Ammon's horn (tissue), 1 donor: ENCODE measurements around the gene U2AF1L4.
A peak's percentile ranks its signal among the peaks of the same experiment; 100 is the strongest.

Source experiments
- DNase-seq: peaks from one replicate; pipeline ENCODE4 v3.0.0-alpha.2; 2016; ENCODE audit warnings: low spot score

U2AF1L4 gene

GRCh38 chr19:35712567-35713505, 32.4 kb downstream of the U2AF1L4 start:
- no peak for DNase-seq

DNA sequence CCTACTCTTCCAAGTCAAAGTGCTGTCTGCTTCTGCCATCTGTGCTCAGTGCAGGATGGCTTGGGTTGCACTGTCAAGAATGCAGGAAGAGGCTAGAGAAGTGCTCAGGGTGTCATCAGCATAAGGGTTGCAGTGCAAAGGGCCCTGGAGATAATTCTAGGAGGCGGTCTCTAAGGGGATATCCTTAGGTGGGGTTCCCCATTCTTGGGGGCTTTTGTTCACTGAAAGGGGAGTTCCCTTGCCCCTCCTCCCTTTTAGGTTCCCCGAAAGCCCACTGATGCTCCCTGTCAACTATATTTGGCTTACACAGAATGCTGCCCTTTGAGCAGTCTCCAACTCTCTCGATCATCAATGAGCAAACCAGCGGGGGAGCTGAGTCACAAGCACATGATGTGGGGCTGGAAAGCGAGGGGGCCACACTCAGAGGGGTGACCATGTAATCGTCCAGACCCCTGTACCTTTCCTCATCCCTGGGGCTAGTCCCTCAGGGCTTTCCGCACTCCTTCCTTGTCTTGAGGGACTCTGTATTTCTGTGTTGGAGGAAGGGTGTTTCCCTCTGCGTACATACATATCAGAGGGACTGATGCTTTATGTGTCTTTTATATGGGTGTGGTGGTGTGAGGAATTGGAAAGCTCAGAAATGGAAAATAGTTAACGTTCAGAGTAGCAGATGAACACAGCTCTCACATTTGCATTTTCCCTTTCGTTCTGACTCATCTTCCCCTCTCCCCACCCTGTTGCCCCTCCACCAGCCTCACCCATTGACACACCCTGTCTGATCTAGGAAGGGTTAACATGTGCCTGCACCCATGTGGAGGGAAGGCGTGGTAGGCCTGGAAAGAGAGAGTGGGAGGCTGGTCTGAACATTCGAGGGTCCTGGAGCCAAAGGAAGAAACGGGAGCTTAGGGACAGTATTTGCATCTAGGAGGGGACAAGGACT, 34.2 kb downstream of the U2AF1L4 start:
- DNase-seq: no peak

GRCh38 chr19:35708391-35708790, 36.8 kb downstream of the U2AF1L4 start:
- no peak for DNase-seq

DNA sequence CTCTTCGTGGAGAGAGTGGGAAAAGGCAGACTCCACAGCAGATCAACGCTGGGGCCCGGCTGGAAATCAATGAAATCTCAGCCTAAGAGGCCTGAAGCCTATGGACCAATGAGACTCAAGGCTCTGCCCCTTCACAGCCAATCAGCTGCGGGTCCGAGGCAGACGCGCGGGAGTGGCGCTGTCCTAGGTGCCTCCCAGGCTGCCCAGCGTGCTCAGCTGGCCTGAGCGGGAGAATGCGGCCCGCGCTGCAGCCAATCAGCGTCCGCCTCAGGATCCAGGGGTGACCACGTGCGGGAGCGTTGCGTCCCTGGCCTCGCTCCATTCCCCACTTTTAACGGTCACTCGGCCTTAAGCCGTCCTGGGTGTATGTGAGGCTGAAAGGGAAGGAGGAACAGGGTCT, 41.0 kb downstream of the U2AF1L4 start, which contains the start of gene ZBTB32:
TSS of gene ZBTB32 (plus strand) at position 341 of the 400 bp plus-strand sequence. CDS start 10,069 bp downstream, outside the sequence.
- DNase-seq: no peak

- no peak for DNase-seq
These were observed 41.9 kb downstream of the U2AF1L4 start for GRCh38 chr19:35703343-35703742.

DNA sequence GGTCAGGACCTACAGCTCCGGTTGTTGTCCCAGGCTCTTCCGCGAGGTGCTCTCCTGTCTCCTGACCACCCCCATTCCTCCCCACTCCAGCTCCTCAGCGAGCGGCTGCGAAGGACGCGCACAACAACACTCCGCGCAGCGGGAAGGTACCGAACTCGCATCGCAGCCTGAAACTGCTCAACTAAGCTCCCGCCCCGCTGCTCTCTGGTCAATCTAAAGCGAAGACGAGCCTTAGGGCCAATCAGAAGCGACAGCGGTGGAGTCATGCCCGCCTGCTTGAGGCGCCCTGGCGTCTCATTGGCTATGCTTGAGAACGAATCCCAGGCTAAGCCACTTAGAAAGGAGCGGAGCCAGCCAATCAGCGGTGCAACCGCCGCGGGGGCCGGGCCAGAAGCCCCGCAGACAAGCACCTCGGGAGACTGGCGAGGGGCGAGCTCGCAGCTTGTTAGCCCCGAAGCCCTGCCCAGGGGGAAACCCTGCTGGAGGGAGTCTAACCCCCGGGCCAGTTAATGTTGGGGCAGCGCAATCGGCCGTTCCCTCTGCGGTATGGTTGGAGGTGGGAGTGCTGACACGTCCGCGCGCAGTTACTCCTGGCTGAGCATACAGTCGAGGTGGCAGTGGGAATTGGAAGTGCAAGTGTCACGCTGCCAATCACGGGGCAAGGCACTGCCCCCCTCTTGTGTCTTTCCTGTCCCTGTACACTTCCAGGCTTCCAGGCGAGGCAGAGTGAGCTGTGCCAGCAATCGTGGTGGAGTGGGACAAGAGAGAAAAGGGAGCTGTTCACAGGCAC, 42.8 kb downstream of the U2AF1L4 start:
- peak; percentile 100 for DNase-seq

DNA sequence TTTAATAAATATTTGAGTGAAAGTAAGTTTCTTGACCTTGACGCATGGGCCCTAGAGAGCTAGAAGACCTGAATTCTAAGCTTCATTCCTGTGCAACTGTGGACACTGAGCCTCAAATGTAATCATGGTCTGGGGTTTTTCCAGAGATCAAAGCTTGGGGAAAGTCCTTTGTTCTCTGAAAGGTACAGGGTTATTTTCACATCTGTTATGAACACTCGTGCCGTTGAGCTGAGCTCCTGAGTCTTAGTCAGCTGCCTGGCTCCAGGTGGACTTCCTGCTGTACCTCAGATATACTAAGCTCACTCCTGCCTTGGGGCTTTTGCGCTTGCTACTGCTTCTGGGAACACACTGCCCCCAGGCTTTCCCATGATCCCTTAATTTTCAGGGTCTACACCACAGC, 48.4 kb downstream of the U2AF1L4 start:
- no peak for DNase-seq

- DNase-seq: no peak
These were observed 49.3 kb downstream of the U2AF1L4 start for GRCh38 chr19:35695895-35696422.

GRCh38 chr19:35693835-35694599, 51.2 kb downstream of the U2AF1L4 start:
- DNase-seq: peak; percentile 95

DNA sequence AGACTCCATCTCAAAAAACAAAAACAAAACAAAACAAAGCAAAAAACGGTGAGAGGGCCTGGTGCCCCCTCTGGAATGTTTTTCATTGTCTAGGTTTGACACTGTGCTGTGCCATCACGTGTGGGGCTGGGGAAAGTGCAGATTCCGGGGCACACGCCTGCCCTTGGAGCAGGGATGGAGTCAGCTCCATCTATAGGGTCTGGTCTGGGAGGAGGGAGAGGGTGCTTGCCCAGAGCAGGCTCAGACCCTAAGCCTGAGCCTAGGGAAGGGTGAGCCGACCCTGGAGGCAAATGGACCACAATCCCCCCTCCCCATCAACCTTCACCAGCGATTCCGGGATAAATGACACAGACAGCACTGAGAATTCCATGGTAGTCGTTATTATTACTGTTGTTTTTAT, 51.8 kb downstream of the U2AF1L4 start:
- no peak for DNase-seq
